Uterus (tissue), 4 donors: ENCODE measurements around the gene FILIP1L. TPM values are rescaled to one million over a fixed set of nuclear protein-coding genes. Genes with fewer than 3 reads are reported as not detected.

Source experiments
- DNase-seq, 2 donors: peaks; one replicate each; pipeline ENCODE4 v3.0.0-alpha.2; 2019 to 2020
- H3K27ac ChIP-seq, 2 donors: fragments of 200-600 bp; sonication (generic); 1 replicate in 1 of 2; 2 replicates in 1 of 2; pipeline ENCODE4 v1.5.1; 2016 to 2018
- H3K27me3 ChIP-seq, 2 donors: fragments of 200-600 bp; sonication (generic); one replicate each; pipeline ENCODE4 v1.5.1; 2018 to 2019; ENCODE audit warnings: control low read depth in 1 of 2
- H3K36me3 ChIP-seq, 2 donors: fragments of 200-600 bp; sonication (generic); one replicate each; pipeline ENCODE4 v1.5.1; 2019; ENCODE audit warnings: control low read depth in 1 of 2
- H3K4me1 ChIP-seq, 2 donors: fragments of 200-600 bp; sonication (generic); one replicate each; pipeline ENCODE4 v1.5.1; 2018 to 2019; ENCODE audit warnings: control low read depth in 1 of 2
- H3K4me3 ChIP-seq, 2 donors: fragments of 200-600 bp; sonication (generic); 1 replicate in 1 of 2; 2 replicates in 1 of 2; pipeline ENCODE4 v1.5.1; 2018 to 2019; ENCODE audit warnings: mild to moderate bottlenecking in 1 of 2
- H3K9me3 ChIP-seq, 2 donors: fragments of 200-600 bp; sonication (generic); one replicate each; pipeline ENCODE4 v1.5.1; 2019; ENCODE audit warnings: control low read depth in 1 of 2
- POLR2A ChIP-seq, 2 donors: fragments of 450-650 bp; IDR thresholded peaks; one replicate each; pipeline ENCODE4 v1.6.1; 2016; ENCODE audit warnings: antibody characterized with exemption in 2 of 2, mild to moderate bottlenecking in 1 of 2, moderate library complexity in 1 of 2
- intact Hi-C: fragments of 100-400 bp; cut with DNase I; formaldehyde crosslinking; loops from one replicate; pipeline ENCODE4 v1.15.1; 2023; ENCODE audit warnings: low total_unique reads
- total RNA-seq, 4 donors: library from RNA; depleted of rRNA in 3 of 4; stranded (reverse); fragments of >200 nt in 3 of 4; gene quantifications; one replicate each; pipeline versions ENCODE4 v1.1.0 to v1.2.4, GENCODE V29; 2014 to 2023
- TF ChIP-seq, protein P1 (sequence below), 4 experiments: fragments of 200-600 bp in 2 of 4; fragments of 450-650 bp in 2 of 4; sonication (generic) in 2 of 4; IDR thresholded peaks; one replicate each; pipeline ENCODE4 v1.5.1; 2016 to 2019; ENCODE audit warnings: antibody characterized with exemption in 4 of 4, mild to moderate bottlenecking in 2 of 4, moderate library complexity in 1 of 4
- donor health status: DM: yes; HTN: yes; CAD: no.

The FILIP1L gene
- total RNA-seq, 4 donors from 2014 or later, result 48.5 to 99.1 (median 66.3) TPM

DNA sequence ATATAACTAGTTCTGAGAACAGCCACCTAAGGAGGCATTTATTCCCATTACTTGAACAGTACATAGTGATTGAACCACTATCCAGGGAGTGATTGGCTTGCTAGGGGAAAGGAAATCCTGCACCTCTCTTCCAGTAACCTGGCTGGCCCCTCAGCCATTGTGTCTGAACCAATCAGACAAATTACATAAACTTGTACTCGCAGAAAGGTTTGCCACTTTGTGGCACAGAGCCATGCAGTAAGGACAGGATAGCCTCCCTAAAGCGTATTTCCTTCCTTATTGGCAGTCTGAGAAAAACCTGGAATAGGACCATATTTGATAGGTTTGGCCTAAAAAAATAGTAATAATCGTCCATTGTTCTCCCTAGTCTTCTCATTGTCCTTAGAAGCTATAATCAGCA is 277.6 kb downstream of the FILIP1L start:
- no peaks in the 10 kb centered on the region for H3K9me3 ChIP-seq
- TF ChIP-seq POLR2A (IDR thresholded peaks at IDR 0.05), result no peak
- TF ChIP-seq, protein P1, sequence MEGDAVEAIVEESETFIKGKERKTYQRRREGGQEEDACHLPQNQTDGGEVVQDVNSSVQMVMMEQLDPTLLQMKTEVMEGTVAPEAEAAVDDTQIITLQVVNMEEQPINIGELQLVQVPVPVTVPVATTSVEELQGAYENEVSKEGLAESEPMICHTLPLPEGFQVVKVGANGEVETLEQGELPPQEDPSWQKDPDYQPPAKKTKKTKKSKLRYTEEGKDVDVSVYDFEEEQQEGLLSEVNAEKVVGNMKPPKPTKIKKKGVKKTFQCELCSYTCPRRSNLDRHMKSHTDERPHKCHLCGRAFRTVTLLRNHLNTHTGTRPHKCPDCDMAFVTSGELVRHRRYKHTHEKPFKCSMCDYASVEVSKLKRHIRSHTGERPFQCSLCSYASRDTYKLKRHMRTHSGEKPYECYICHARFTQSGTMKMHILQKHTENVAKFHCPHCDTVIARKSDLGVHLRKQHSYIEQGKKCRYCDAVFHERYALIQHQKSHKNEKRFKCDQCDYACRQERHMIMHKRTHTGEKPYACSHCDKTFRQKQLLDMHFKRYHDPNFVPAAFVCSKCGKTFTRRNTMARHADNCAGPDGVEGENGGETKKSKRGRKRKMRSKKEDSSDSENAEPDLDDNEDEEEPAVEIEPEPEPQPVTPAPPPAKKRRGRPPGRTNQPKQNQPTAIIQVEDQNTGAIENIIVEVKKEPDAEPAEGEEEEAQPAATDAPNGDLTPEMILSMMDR (IDR thresholded peaks at IDR 0.05), result no peak
- H3K36me3 ChIP-seq, result no peaks in the 10 kb centered on the region
- no peaks in the 10 kb centered on the region for H3K4me1 ChIP-seq
- H3K27me3 ChIP-seq, result no peaks in the 10 kb centered on the region
- no peak for DNase-seq
- no peak overlapping the region for H3K4me3 ChIP-seq
- no peak overlapping the region for H3K27ac ChIP-seq
- intact Hi-C loops, result loop anchor here (10.0 kb wide), 1 partner anchor 418 kb away; no protein-coding TSS in a partner anchor

DNA sequence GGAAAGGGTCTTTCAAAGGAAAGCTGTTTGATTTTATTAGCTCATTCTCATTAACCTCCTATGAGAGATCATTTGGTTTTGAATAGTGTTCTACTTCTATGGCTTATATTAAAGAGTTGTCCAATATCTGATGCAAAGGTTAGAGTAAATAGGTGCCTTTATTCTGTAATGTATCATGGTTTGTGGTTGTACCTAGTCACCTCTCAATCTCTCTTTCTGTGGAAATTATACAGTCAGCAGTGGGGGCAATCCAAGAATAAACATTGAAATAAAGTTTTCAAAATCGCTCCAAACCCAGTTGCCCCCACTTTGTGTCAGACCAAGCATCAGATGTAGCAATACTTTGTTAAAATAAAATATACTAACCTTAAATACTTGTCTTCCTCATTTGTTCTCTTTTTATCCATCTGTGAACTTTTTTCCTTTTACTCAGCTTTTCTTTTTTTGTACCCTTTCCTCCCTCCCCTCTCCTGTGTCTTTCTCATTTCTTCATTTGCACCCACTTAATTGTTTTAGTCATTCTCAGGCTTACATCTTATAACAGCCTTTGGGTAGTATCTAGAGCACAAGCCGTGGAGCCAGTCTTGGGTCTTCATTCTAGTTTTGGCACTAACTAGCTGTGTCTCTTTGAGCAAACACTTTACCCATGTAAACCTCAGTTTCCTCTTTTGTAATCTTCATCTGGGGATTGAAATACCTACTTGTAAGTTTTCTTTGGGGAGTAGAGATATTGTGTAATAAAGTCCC is 279.9 kb downstream of the FILIP1L start:
- Histone ChIP-seq H3K4me3 (no peak overlapping the region), H3K27ac (peak overlapping the region in 1 of 2 donors; percentile 18), H3K4me1 (no peaks in the 10 kb centered on the region), H3K27me3 (no peaks in the 10 kb centered on the region), H3K9me3 (no peaks in the 10 kb centered on the region), H3K36me3 (no peaks in the 10 kb centered on the region)
- intact Hi-C loops, result loop anchor here (10.0 kb wide), 1 partner anchor 420 kb away; no protein-coding TSS in a partner anchor
- TF ChIP-seq, protein P1 (IDR thresholded peaks at IDR 0.05), result no peak
- no peak for TF ChIP-seq POLR2A (IDR thresholded peaks at IDR 0.05)
- DNase-seq, result no peak

DNA sequence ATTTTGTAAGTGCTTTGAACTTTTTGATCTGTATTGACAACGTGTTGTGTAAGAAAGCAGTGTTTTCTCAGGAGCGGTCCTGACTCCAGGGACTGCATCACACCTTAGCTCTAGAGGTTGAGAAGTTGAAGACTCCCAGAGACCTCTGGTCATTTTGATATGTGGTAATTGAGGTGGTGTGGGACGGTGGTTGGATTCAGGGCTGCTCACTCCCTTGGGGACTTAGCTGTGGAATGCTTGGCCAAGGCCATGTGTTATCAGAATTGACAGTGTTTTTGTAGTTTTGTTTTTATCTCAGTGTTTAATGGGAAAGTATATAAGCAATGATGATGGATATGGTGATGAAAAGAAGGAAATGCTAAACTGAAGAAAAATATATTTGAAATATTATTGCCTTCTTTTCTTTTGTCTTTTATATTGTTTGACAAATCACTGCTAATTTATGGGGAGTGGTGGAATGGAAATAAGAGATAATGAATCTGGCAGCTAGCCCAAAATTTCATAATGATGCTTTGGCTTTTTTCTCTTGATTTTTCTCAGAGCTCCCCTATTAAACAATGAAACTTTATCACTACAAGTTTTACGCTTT is 280.6 kb downstream of the FILIP1L start:
- H3K4me3 ChIP-seq, result no peak overlapping the region
- TF ChIP-seq, protein P1 (IDR thresholded peaks at IDR 0.05), result no peak
- no peak for TF ChIP-seq POLR2A (IDR thresholded peaks at IDR 0.05)
- H3K36me3 ChIP-seq, result no peaks in the 10 kb centered on the region
- H3K9me3 ChIP-seq, result no peaks in the 10 kb centered on the region
- no peaks in the 10 kb centered on the region for H3K4me1 ChIP-seq
- no peaks in the 10 kb centered on the region for H3K27me3 ChIP-seq
- no peak for DNase-seq
- H3K27ac ChIP-seq, result peak overlapping the region; percentile 18 to 31
- intact Hi-C loops, result loop anchor here (10.0 kb wide), 1 partner anchor 421 kb away; no protein-coding TSS in a partner anchor

DNA sequence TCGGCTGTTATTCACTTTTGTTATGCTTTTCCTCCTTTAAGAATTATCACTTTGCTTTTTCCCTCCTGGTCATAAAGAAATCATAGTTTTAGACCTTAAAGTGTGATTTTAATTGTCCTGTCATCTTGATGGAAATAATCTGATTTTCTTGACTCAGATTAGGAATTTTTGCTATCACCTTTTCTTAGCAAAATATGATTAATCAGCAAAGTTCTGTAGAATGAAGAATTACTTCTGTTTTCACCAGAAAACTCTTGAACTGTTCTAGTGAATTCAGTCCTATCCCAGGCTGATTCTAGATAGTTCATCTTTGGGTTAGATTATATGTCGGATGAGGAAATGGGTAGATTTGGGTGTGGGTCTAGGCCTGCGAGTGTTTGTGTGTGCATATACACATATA is 284.5 kb downstream of the FILIP1L start:
- no peak for TF ChIP-seq POLR2A (IDR thresholded peaks at IDR 0.05)
- TF ChIP-seq, protein P1 (IDR thresholded peaks at IDR 0.05), result no peak
- Histone ChIP-seq H3K27ac (no peak overlapping the region), H3K4me1 (no peaks in the 10 kb centered on the region), H3K9me3 (no peaks in the 10 kb centered on the region), H3K4me3 (no peak overlapping the region), H3K27me3 (no peaks in the 10 kb centered on the region), H3K36me3 (no peaks in the 10 kb centered on the region)
- intact Hi-C loops, result loop anchor here (10.0 kb wide), 1 partner anchor 425 kb away; no protein-coding TSS in a partner anchor
- no peak for DNase-seq

DNA sequence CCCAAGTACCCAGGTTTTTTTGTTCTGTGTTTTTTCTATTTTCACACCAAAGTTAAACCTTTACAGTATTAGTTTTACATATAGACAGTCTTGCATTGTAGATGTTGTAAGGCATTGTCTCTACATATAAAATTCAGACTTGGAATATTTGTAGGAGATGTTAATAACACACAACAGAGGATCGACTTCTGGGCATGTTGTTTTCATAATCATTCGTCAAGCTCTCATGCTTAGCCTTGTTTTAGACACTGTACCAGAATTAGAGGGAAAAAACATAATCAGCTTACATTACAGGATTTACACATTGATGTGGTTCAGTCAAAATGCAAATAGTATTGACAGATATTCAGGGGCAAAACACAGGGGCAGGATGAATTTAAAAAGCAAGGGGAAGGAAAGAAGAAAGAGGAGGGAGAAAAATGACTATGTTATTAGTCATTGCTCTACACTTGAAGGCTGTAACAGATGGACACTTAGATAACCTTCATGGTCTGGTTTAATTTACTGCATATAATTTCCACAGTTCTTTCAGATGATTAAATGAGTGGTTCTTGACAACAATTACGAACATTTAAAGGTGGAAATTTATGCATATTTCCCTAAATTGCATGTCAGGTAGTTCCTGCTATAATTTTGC is 289.2 kb downstream of the FILIP1L start:
- Histone ChIP-seq H3K27ac (no peak overlapping the region), H3K9me3 (no peaks in the 10 kb centered on the region), H3K4me3 (no peak overlapping the region), H3K4me1 (no peaks in the 10 kb centered on the region), H3K36me3 (no peaks in the 10 kb centered on the region), H3K27me3 (no peaks in the 10 kb centered on the region)
- no peak for DNase-seq
- intact Hi-C loops, result no loop called here
- no peak for TF ChIP-seq POLR2A (IDR thresholded peaks at IDR 0.05)
- TF ChIP-seq, protein P1 (IDR thresholded peaks at IDR 0.05), result no peak
